Measurements from ENCODE around the gene CYSLTR1. TPM values are rescaled to one million over a fixed set of nuclear protein-coding genes. Genes with fewer than 3 reads are reported as not detected.

The CYSLTR1 gene
- total RNA-seq, result under 0.01 TPM in 1 of 2 replicates, not detected in the other

GRCh38 chrX:78327370-78328086, at the start of gene CYSLTR1:
TSS of gene CYSLTR1 (minus strand) at chrX:78327611. CDS start at chrX:78273746, 53,865 bp downstream.
- no peak within 1 kb of the TSS for H3K4me3 ChIP-seq (ENCODE audit: low read depth, low read length)
- DNase-seq (ENCODE audit: low read depth), result no peak
- no peak for TF ChIP-seq CTCF (IDR thresholded peaks at IDR 0.05; ENCODE audit: insufficient read depth, low read depth, low read length)

GRCh38 chrX:78377186-78377585, 49.8 kb upstream of the CYSLTR1 start:
- no peak overlapping the region for H3K4me3 ChIP-seq (ENCODE audit: low read depth, low read length)
- no peak for TF ChIP-seq CTCF (IDR thresholded peaks at IDR 0.05; ENCODE audit: insufficient read depth, low read depth, low read length)
- no peak for DNase-seq (ENCODE audit: low read depth)

- peak; percentile 34 for DNase-seq (ENCODE audit: low read depth)
- TF ChIP-seq CTCF (IDR thresholded peaks at IDR 0.05; ENCODE audit: insufficient read depth, low read depth, low read length), result no peak
- no peak overlapping the region for H3K4me3 ChIP-seq (ENCODE audit: low read depth, low read length)
Measured at GRCh38 chrX:78375894-78376293, 48.5 kb upstream of the CYSLTR1 start.

GRCh38 chrX:78366576-78366975, 39.2 kb upstream of the CYSLTR1 start:
- TF ChIP-seq CTCF (IDR thresholded peaks at IDR 0.05; ENCODE audit: insufficient read depth, low read depth, low read length), result no peak
- H3K4me3 ChIP-seq (ENCODE audit: low read depth, low read length), result no peak overlapping the region
- DNase-seq (ENCODE audit: low read depth), result no peak

- no peak for TF ChIP-seq CTCF (IDR thresholded peaks at IDR 0.05; ENCODE audit: insufficient read depth, low read depth, low read length)
- no peak overlapping the region for H3K4me3 ChIP-seq (ENCODE audit: low read depth, low read length)
- DNase-seq (ENCODE audit: low read depth), result no peak
Measured at GRCh38 chrX:78357342-78358055, 30.1 kb upstream of the CYSLTR1 start.

GRCh38 chrX:78333521-78333920, 6.1 kb upstream of the CYSLTR1 start:
- DNase-seq (ENCODE audit: low read depth), result no peak
- H3K4me3 ChIP-seq (ENCODE audit: low read depth, low read length), result no peak overlapping the region
- no peak for TF ChIP-seq CTCF (IDR thresholded peaks at IDR 0.05; ENCODE audit: insufficient read depth, low read depth, low read length)

All from fibroblast of villous mesenchyme (primary cell).